VCaP (cell line): ENCODE data around the gene SEMA3A.

Source experiments
- H3K27ac ChIP-seq: fragments of 450-650 bp; 2 replicates; pipeline ENCODE4 v1.5.1; 2017
- CTCF ChIP-seq: fragments of 450-650 bp; conservative IDR thresholded peaks from 2 replicates; pipeline ENCODE4 v1.5.1; 2017; ENCODE audit warnings: mild to moderate bottlenecking, moderate library complexity

SEMA3A gene

GRCh38 chr7:84138411-84138810, 56.2 kb downstream of the SEMA3A start:
- no peak overlapping the region for H3K27ac ChIP-seq
- TF ChIP-seq CTCF: no peak

GRCh38 chr7:84137812-84138211, 56.8 kb downstream of the SEMA3A start:
- no peak for TF ChIP-seq CTCF
- no peak overlapping the region for H3K27ac ChIP-seq

GRCh38 chr7:84136809-84137208, 57.8 kb downstream of the SEMA3A start:
- TF ChIP-seq CTCF: no peak
- H3K27ac ChIP-seq: no peak overlapping the region

GRCh38 chr7:84136336-84136735, 58.3 kb downstream of the SEMA3A start:
- no peak for TF ChIP-seq CTCF
- H3K27ac ChIP-seq: no peak overlapping the region

- no peak for TF ChIP-seq CTCF
- no peak overlapping the region for H3K27ac ChIP-seq
These were observed 60.4 kb downstream of the SEMA3A start for GRCh38 chr7:84134169-84134568.

- no peak overlapping the region for H3K27ac ChIP-seq
- no peak for TF ChIP-seq CTCF
These were observed 68.9 kb downstream of the SEMA3A start for GRCh38 chr7:84125654-84126053.

- no peak overlapping the region for H3K27ac ChIP-seq
These were observed 70.5 kb downstream of the SEMA3A start for GRCh38 chr7:84123965-84124547.

More at GRCh38 chr7:84123965-84124547, 70.5 kb downstream of the SEMA3A start:
- TF ChIP-seq CTCF: no peak
